GM10248 (cell line): ENCODE results near the gene HNRNPH2.

ENCODE experiments used
- CTCF ChIA-PET: fragments of 300-600 bp; sonication (Branson Sonifier 250); formaldehyde crosslinking; extraction: SDS; loops from one replicate; lab custom pipeline; 2021; ENCODE audit warnings: antibody characterized with exemption; lab: Yijun Ruan, JAX
- POLR2A ChIA-PET: fragments of 350-650 bp; sonication (Branson Sonifier 250); formaldehyde crosslinking; extraction: SDS; loops from one replicate; lab custom pipeline; 2020; ENCODE audit warnings: antibody characterized with exemption; lab: Yijun Ruan, JAX
- DNase-seq: peaks from one replicate; pipeline ENCODE4 v3.0.0; 2012; ENCODE audit errors: extremely low spot score
- TF ChIP-seq, protein P1 (sequence below): IDR thresholded peaks from 2 replicates; pipeline ENCODE4 v1.5.1; 2012; ENCODE audit warnings: mild to moderate bottlenecking, low read depth; ENCODE audit errors: extremely low read depth, missing control alignments, control extremely low read depth

HNRNPH2 gene, protein sequence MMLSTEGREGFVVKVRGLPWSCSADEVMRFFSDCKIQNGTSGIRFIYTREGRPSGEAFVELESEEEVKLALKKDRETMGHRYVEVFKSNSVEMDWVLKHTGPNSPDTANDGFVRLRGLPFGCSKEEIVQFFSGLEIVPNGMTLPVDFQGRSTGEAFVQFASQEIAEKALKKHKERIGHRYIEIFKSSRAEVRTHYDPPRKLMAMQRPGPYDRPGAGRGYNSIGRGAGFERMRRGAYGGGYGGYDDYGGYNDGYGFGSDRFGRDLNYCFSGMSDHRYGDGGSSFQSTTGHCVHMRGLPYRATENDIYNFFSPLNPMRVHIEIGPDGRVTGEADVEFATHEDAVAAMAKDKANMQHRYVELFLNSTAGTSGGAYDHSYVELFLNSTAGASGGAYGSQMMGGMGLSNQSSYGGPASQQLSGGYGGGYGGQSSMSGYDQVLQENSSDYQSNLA

DNA sequence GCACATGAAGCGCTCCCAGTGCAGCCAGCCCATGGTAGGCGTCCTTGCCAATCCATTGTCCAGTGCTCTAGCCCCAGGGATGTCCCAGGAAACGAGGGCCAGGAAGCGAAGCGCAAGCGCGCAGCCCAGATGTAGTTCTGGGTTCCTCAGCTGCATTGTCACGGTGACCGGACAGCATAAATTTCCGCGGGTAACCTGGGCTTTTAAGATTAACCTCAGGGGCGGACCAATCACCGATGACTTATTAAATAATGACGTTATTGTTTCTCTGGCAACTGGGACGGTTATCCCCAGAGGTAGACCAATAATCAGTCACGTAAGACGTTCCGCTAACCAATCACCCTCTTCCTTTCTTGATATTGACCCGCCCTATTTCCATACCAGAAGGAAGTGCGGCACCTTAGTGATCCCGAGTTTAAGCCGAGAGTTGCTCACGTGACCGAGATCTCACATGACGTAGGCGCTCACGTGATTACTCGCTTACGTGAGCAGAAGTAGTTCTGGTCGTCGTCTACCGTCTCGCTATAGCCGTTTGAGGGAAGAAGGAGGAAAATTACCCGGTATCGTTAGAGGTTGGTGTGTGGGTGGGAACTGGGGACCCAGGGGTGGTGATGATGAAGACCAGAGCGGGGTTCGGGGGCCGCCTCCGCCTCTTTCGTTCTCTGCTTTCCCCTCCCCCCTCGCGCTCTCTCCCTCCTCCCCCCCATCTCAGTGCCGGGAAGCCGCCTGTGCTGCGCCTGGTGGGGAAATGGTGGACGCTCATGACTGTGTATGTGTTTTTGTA lies at the start of gene HNRNPH2, which contains the start of gene GLA:
TSS of gene HNRNPH2 (plus strand) at position 475 of the 784 bp plus-strand sequence. CDS start 3,767 bp downstream, outside the sequence.
TSS of gene GLA (minus strand) at position 178 of the 784 bp plus-strand sequence. CDS start at position 156, 22 bp downstream.
- TF ChIP-seq, protein P1, sequence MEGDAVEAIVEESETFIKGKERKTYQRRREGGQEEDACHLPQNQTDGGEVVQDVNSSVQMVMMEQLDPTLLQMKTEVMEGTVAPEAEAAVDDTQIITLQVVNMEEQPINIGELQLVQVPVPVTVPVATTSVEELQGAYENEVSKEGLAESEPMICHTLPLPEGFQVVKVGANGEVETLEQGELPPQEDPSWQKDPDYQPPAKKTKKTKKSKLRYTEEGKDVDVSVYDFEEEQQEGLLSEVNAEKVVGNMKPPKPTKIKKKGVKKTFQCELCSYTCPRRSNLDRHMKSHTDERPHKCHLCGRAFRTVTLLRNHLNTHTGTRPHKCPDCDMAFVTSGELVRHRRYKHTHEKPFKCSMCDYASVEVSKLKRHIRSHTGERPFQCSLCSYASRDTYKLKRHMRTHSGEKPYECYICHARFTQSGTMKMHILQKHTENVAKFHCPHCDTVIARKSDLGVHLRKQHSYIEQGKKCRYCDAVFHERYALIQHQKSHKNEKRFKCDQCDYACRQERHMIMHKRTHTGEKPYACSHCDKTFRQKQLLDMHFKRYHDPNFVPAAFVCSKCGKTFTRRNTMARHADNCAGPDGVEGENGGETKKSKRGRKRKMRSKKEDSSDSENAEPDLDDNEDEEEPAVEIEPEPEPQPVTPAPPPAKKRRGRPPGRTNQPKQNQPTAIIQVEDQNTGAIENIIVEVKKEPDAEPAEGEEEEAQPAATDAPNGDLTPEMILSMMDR, result no peak
- POLR2A ChIA-PET, result interaction anchor here (1.3 kb wide), 1 partner anchor 17 kb away, joined by 6 read pairs; the partner anchor contains the start of gene RPL36A
- CTCF ChIA-PET, result interaction anchor here (1.9 kb wide), 1 partner anchor 18 kb away, joined by 7 read pairs; the partner anchor contains the start of gene RPL36A
- peak; percentile 82 for DNase-seq

DNA sequence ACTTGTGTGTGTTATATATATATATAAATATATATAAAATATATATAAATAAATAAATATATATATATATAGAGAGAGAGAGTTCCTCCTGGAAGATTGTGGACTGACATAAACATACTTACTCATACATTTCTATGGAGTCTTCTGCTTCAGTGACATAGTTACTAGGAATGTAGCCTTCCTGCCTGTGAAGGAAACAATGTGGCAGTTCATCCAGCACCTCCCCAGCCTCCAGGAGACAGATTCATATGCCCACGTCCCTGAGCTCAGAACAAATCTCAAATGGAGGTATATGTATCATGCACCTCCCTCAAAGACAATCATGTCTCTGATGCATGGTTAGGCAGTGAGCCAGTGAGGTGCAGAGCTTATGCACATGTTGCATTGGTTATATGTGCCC lies 48.1 kb upstream of the HNRNPH2 start:
- CTCF ChIA-PET, result no interaction called here
- TF ChIP-seq, protein P1, result no peak
- POLR2A ChIA-PET, result no interaction called here
- DNase-seq, result no peak

DNA sequence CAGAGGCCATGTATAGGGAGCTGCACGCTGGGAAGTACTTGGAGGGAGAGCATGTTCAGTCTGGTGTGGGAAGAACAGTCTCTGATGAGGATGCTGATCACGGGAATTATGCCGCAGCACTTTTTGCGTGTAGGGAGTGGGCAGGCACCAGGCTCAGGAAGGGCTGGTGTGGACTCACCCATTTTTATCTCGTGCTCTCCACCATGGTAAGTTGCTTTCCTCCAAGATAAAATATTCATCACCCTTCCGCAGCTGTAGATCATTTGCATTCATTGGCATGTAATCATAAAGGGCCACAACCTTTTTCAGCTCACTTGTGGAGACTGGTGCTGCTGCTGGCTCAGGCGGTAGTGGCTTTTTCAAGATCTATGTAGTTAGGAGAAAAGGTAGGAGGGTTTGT lies 47.6 kb upstream of the HNRNPH2 start:
- CTCF ChIA-PET, result no interaction called here
- POLR2A ChIA-PET, result no interaction called here
- no peak for DNase-seq
- TF ChIP-seq, protein P1, result no peak

DNA sequence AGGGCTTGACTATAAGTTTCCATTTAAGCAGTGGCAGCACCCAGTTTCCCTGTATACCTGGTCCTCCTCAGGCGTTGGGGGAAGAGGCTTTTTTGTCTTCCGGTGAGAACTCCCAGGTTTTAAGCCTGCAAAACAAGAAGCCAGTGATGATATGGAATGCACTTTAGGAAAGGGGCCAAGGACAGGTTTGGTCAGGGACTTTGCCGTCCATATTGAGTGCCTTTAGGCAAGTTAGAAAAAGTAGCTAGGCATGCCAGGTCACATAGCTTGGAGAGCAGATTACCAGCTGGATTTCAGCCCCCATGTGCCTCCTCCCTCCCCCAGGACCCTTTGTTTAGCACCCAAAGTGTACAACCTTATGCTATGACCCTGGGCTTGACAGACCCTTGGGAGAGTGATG lies 45.9 kb upstream of the HNRNPH2 start:
- ChIA-PET CTCF (no interaction called here), POLR2A (no interaction called here)
- DNase-seq, result no peak
- TF ChIP-seq, protein P1, result no peak

DNA sequence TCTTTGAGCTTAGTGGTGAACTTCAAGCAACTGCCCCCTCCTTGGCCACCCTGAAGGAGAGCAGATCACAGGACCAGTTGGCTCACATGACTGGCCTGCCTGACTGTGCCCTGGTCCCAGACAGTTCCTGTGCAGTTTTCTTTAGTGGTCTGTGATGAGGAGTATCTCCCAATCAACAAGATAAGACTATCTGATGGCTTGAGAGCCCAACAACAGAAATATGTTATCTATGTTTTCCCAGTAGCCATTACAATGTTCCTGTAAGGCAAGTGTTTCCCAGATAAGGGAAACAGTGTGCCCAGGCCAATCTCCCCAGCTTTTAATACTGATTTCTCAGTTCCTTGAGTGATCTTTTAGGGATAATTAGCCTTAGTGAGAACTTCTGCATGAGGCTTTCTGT lies 45.3 kb upstream of the HNRNPH2 start:
- POLR2A ChIA-PET, result no interaction called here
- DNase-seq, result no peak
- TF ChIP-seq, protein P1, result no peak
- CTCF ChIA-PET, result no interaction called here

DNA sequence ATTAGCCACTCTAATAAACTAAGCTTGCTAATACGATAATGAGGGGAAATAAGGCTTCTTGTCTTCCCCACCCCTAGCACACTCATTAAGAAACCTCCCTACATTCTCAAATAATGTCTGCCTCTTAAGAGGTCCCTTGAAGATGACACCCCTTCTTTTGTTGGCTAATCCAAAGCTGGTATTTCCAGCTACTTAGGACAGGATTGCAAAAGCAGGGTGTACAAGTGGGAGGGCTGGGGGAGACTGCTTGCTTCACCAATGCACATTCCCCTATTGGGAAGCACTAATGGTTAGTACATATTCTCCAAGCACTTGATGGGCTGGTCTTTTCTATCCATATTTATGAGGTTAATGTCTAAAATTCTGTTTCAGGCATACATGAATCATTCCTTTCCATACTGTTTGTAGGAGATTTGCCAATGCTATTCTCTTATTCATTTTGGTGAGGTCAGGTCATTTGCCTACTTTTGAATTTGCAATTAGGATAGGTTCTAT lies 42.7 kb upstream of the HNRNPH2 start:
- no peak for DNase-seq
- ChIA-PET POLR2A (no interaction called here), CTCF (interaction anchor here (1.3 to 1.5 kb wide), 2 partner anchors 16 to 25 kb away, joined by 3 to 5 read pairs; partner anchors contain the start of genes RPL36A and TIMM8A)
- TF ChIP-seq, protein P1, result no peak
